SHP77 (cell line): ENCODE results near the gene BUB1.
"Not testable (repeated sequence)": the region's sequence is repeated elsewhere in the genome, so short reads cannot be mapped to it uniquely, and the experiment has no call there.

Experiments used
- DNase-seq, 2 experiments: peaks; one replicate each; lab custom pipeline; 2025; lab: John Stamatoyannopoulos, UW

The BUB1 gene

GRCh38 chr2:110591973-110592372 is 85.9 kb downstream of the BUB1 start:
- DNase-seq, result not testable (repeated sequence)

DNA sequence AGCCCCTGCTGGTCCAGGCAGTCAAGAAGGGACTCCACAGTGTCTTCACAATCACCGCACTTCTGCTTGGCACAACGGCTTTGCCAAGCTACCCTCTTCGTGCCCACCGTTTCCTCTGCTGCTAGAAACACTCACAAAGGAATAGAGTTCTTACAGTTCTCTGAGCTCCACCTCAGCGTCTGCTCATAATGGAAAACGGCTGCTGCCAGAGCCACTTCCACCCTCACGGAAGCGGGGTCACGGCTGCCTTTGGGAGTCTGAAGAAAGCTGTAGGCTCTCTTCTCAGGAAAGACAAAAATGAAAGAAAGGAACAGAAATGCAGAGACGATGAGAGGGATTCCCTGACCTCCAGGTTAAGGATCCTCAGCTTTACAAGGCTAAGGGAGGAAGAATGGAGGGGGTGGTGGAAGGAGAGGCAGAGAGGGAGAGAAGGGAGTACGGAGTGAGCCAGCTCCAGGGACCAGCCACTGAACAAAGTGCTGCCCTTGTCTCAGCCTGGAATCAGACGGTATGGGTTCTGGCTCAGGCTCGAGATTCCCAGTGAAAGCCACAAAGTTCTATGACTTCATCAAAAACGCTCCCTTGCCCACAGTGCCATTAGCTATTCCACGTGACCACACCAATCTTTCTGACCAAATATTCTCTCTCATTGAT is 88.1 kb downstream of the BUB1 start:
- not testable (repeated sequence) for DNase-seq

DNA sequence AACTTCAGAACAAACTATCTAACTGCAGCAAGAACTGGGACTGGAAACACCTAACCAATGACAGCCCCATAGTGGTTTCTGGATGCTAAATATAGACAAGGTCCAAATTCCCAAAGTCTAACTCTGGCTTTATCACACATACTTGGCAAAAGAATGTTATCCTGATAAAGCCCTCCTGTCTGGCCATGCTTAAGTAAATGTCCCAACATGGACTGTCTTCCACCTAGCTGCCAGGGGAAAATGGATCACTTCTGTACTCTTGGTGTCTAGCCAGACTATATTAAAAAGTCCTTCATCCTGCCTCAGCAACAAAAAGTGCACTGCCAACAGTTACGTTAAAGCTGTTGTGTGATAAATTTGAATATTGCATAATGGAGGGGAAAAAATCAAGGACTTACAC is 89.3 kb downstream of the BUB1 start:
- not testable (repeated sequence) for DNase-seq
